Liver (tissue), 3 donors: ENCODE results near the gene RNPEPL1.

ENCODE experiments used
- ATF3 ChIP-seq: IDR thresholded peaks from 2 replicates; pipeline ENCODE4 v1.6.1; 2016; ENCODE audit warnings: antibody characterized with exemption
- CTCF ChIP-seq: fragments of 150-350 bp; IDR thresholded peaks from 2 replicates; pipeline ENCODE4 v1.5.1; 2017; ENCODE audit warnings: improper control_type of control experiment, low read depth, low read length; ENCODE audit not compliant: missing input control
- RAD21 ChIP-seq, 2 donors: IDR thresholded peaks; 2 replicates each; pipeline ENCODE4 v1.6.1; 2016; ENCODE audit warnings: antibody characterized with exemption in 2 of 2, mild to moderate bottlenecking in 2 of 2
- REST ChIP-seq: IDR thresholded peaks from 2 replicates; pipeline ENCODE4 v1.6.1; 2016; ENCODE audit warnings: antibody characterized with exemption, mild to moderate bottlenecking
- SP1 ChIP-seq: IDR thresholded peaks from 2 replicates; pipeline ENCODE4 v1.6.1; 2018; ENCODE audit warnings: antibody characterized with exemption, mild to moderate bottlenecking
- TAF1 ChIP-seq: conservative IDR thresholded peaks from 2 replicates; pipeline ENCODE4 v1.6.1; 2016; ENCODE audit warnings: antibody characterized with exemption, mild to moderate bottlenecking
- donor health status: healthy.
- donor health status: healthy.

- TF ChIP-seq CTCF = no peak
- TF ChIP-seq ATF3 = no peak
- TF ChIP-seq SP1 = no peak
- no peak for TF ChIP-seq RAD21 (IDR thresholded peaks at IDR 0.05)
- TF ChIP-seq REST = no peak
- no peak for TF ChIP-seq TAF1
These were observed 21.7 kb downstream of the RNPEPL1 start for GRCh38 chr2:240589850-240590525.
